Cardiac muscle cell (in vitro differentiated cells and primary cell): Measurements from ENCODE around the gene TLDC2. TPM values are rescaled to one million over a fixed set of nuclear protein-coding genes. Genes with fewer than 3 reads are reported as not detected.

Experiments used
- DNase-seq, 2 donors: peaks; one replicate each; pipeline versions ENCODE4 v3.0.0 to v3.0.0-alpha.2; 2010 to 2017; ENCODE audit warnings: low read depth in 1 of 2, low spot score in 1 of 2
- H3K27ac ChIP-seq: fragments of 200-600 bp; sonication (generic); 2 replicates; pipeline ENCODE4 v1.5.1; 2016
- H3K27me3 ChIP-seq: fragments of 200-600 bp; sonication (generic); 2 replicates; pipeline ENCODE4 v1.6.0; 2016; ENCODE audit warnings: control low read depth
- H3K36me3 ChIP-seq: fragments of 200-600 bp; sonication (generic); 2 replicates; pipeline ENCODE4 v1.5.1; 2016; ENCODE audit warnings: control low read depth
- H3K4me1 ChIP-seq: fragments of 200-600 bp; sonication (generic); 2 replicates; pipeline ENCODE4 v1.8.1; 2017; ENCODE audit warnings: low read depth, mild to moderate bottlenecking, mixed run types
- H3K4me3 ChIP-seq: fragments of 200-600 bp; sonication (generic); 2 replicates; pipeline ENCODE4 v1.5.1; 2016; ENCODE audit warnings: mild to moderate bottlenecking
- H3K9me3 ChIP-seq: fragments of 200-600 bp; sonication (generic); 2 replicates; pipeline ENCODE4 v1.5.1; 2017; ENCODE audit warnings: low read depth, mild to moderate bottlenecking, control low read depth
- polyA plus RNA-seq: library from polyadenylated mRNA; unstranded; fragments of >200 nt; fragmentation: Nextera tagmentation; extraction: Ambion mirVana; gene quantifications from 2 replicates; pipeline ENCODE4 v1.2.1, GENCODE V29; 2016
- total RNA-seq: library from RNA; depleted of rRNA; stranded (reverse); fragments of >200 nt; gene quantifications from 2 replicates; pipeline ENCODE4 v1.2.3, GENCODE V29; 2016
- TF ChIP-seq, protein P1 (sequence below): IDR thresholded peaks from 2 replicates; pipeline ENCODE4 v1.5.1; 2012; ENCODE audit warnings: low read depth, mild to moderate bottlenecking, low read length

Gene TLDC2
- total and polyA plus RNA-seq, 2 experiments from 2014 or later, result not detected

- Histone ChIP-seq H3K4me1 (no peaks in the 10 kb centered on the region), H3K4me3 (no peak overlapping the region), H3K27ac (no peak overlapping the region), H3K27me3 (no peaks in the 10 kb centered on the region), H3K36me3 (no peaks in the 10 kb centered on the region), H3K9me3 (no peaks in the 10 kb centered on the region)
- DNase-seq, result no peak
- TF ChIP-seq, protein P1, sequence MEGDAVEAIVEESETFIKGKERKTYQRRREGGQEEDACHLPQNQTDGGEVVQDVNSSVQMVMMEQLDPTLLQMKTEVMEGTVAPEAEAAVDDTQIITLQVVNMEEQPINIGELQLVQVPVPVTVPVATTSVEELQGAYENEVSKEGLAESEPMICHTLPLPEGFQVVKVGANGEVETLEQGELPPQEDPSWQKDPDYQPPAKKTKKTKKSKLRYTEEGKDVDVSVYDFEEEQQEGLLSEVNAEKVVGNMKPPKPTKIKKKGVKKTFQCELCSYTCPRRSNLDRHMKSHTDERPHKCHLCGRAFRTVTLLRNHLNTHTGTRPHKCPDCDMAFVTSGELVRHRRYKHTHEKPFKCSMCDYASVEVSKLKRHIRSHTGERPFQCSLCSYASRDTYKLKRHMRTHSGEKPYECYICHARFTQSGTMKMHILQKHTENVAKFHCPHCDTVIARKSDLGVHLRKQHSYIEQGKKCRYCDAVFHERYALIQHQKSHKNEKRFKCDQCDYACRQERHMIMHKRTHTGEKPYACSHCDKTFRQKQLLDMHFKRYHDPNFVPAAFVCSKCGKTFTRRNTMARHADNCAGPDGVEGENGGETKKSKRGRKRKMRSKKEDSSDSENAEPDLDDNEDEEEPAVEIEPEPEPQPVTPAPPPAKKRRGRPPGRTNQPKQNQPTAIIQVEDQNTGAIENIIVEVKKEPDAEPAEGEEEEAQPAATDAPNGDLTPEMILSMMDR, result no peak
These were observed 4.9 kb downstream of the TLDC2 start for GRCh38 chr20:36880741-36881250.

GRCh38 chr20:36881331-36881730 lies 5.4 kb downstream of the TLDC2 start:
- no peak for DNase-seq
- Histone ChIP-seq H3K4me3 (no peak overlapping the region), H3K27me3 (no peaks in the 10 kb centered on the region), H3K27ac (no peak overlapping the region), H3K4me1 (no peaks in the 10 kb centered on the region), H3K9me3 (no peaks in the 10 kb centered on the region), H3K36me3 (no peaks in the 10 kb centered on the region)
- TF ChIP-seq, protein P1, result no peak

- no peaks in the 10 kb centered on the region for H3K9me3 ChIP-seq
- H3K4me1 ChIP-seq, result no peaks in the 10 kb centered on the region
- H3K27ac ChIP-seq, result no peak overlapping the region
- H3K27me3 ChIP-seq, result no peaks in the 10 kb centered on the region
- H3K4me3 ChIP-seq, result no peak overlapping the region
- TF ChIP-seq, protein P1, result no peak
- H3K36me3 ChIP-seq, result no peaks in the 10 kb centered on the region
- DNase-seq, result no peak
These were observed 6.0 kb downstream of the TLDC2 start for GRCh38 chr20:36881888-36882287.

DNA sequence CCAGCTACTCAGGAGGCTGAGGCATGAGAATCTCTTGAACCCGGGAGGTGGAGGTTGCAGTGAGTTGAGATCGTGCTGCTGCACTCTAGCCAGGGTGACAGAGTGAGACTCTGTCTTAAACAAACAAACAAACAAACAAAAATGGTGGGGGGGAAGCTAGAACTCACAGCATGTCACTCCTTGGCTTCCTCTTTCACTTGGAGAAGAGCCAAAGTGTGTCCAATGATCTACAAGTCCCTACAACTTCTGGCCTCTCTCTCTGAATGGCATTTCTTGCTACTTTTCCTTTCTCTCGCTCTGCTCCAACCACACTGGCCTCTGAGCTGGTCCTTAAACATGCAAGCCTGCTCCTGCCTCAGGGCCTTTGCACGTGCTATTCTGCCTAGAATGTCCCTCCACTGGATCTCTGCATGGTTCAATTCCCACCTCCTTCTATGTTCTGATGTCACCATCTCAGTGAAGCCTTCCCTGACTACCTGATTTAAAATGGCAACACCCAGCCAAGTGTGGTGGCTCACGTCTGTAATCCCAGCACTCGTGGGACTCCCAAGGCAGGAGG lies 8.1 kb downstream of the TLDC2 start:
- Histone ChIP-seq H3K36me3 (no peaks in the 10 kb centered on the region), H3K4me1 (no peaks in the 10 kb centered on the region), H3K27me3 (no peaks in the 10 kb centered on the region), H3K27ac (no peak overlapping the region), H3K4me3 (no peak overlapping the region), H3K9me3 (no peaks in the 10 kb centered on the region)
- DNase-seq, result no peak
- TF ChIP-seq, protein P1, result no peak

DNA sequence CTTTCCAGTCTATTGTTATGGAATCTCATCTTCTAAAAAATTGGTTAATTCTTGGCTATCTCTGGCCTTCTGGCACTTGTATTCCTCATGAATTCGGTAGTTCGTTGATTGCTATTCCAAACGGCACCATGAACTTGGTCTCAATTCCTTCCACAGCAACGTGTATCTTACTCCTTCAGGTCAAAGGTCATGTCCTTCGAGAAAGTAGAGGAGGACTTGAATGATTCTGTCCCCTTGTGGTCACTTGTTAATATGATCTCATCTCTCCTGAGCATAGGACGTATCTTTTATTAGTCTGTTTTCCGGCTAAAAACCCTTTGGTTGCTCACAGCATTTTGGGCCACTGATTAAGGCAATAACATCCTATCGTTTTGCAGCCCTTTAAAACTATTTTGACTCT lies 9.4 kb downstream of the TLDC2 start:
- no peak for DNase-seq
- TF ChIP-seq, protein P1, result peak; percentile 8
- no peak overlapping the region for H3K4me3 ChIP-seq
- H3K27ac ChIP-seq, result no peak overlapping the region
- H3K36me3 ChIP-seq, result no peaks in the 10 kb centered on the region
- H3K27me3 ChIP-seq, result no peaks in the 10 kb centered on the region
- no peaks in the 10 kb centered on the region for H3K4me1 ChIP-seq
- H3K9me3 ChIP-seq, result no peaks in the 10 kb centered on the region
